Activated CD8-positive, alpha-beta memory T cell treated with anti-CD3 and anti-CD28 coated beads for 1 hour (primary cell): Measurements from ENCODE around the gene SPPL3.
"Not testable (repeated sequence)": the region's sequence is repeated elsewhere in the genome, so short reads cannot be mapped to it uniquely, and the experiment has no call there.

Experiments used
- DNase-seq, 2 donors: peaks; one replicate each; pipeline ENCODE4 v3.0.0-alpha.2; 2020; ENCODE audit warnings: low read depth in 1 of 2; ENCODE audit errors: extremely low read depth in 1 of 2

Gene SPPL3

GRCh38 chr12:120904197-120904773 lies at the start of gene SPPL3:
SPPL3 (minus strand) TSS chr12:120904358; CDS start chr12:120903867, 491 bp downstream.
- peak; percentile 68 to 93 for DNase-seq

- DNase-seq: no peak
These were observed 46.6 kb upstream of the SPPL3 start for GRCh38 chr12:120950807-120951206.

GRCh38 chr12:120950260-120950799 lies 46.2 kb upstream of the SPPL3 start:
- not testable (repeated sequence) for DNase-seq

GRCh38 chr12:120945516-120945915 lies 41.4 kb upstream of the SPPL3 start:
- not testable (repeated sequence) for DNase-seq

GRCh38 chr12:120944645-120945217 lies 40.6 kb upstream of the SPPL3 start:
- peak; percentile 8 to 51 for DNase-seq

- DNase-seq: no peak
These were observed 39.3 kb upstream of the SPPL3 start for GRCh38 chr12:120943482-120943881.

GRCh38 chr12:120941846-120942405 lies 37.8 kb upstream of the SPPL3 start:
- DNase-seq: no peak

- DNase-seq: no peak
These were observed 37.3 kb upstream of the SPPL3 start for GRCh38 chr12:120941412-120941811.

- DNase-seq: no peak
These were observed 36.6 kb upstream of the SPPL3 start for GRCh38 chr12:120940799-120941198.

GRCh38 chr12:120940006-120940405 lies 35.8 kb upstream of the SPPL3 start:
- no peak for DNase-seq

- no peak for DNase-seq
These were observed 35.4 kb upstream of the SPPL3 start for GRCh38 chr12:120939523-120939922.

GRCh38 chr12:120938496-120938895 lies 34.3 kb upstream of the SPPL3 start:
- no peak for DNase-seq

GRCh38 chr12:120936197-120936596 lies 32.0 kb upstream of the SPPL3 start:
- DNase-seq: no peak

- DNase-seq: no peak
These were observed 29.6 kb upstream of the SPPL3 start for GRCh38 chr12:120933786-120934185.

- DNase-seq: no peak
These were observed 28.9 kb upstream of the SPPL3 start for GRCh38 chr12:120932956-120933526.

GRCh38 chr12:120932058-120932457 lies 27.9 kb upstream of the SPPL3 start:
- DNase-seq: no peak

GRCh38 chr12:120930032-120930431 lies 25.9 kb upstream of the SPPL3 start:
- no peak for DNase-seq

- no peak for DNase-seq
These were observed 24.9 kb upstream of the SPPL3 start for GRCh38 chr12:120928864-120929652.

- no peak for DNase-seq
These were observed 21.8 kb upstream of the SPPL3 start for GRCh38 chr12:120925740-120926563.

GRCh38 chr12:120922279-120922678 lies 18.1 kb upstream of the SPPL3 start:
- DNase-seq: no peak
